H9 (cell line): Measurements from ENCODE around the gene VPS13A. TPM values are rescaled to one million over a fixed set of nuclear protein-coding genes. Genes with fewer than 3 reads are reported as not detected.

ENCODE experiments used
- DNase-seq: peaks from one replicate; pipeline ENCODE4 v3.0.0-alpha.2; 2017
- H2AFZ ChIP-seq: one replicate; pipeline ENCODE4 v1.6.1; 2013; ENCODE audit warnings: mild to moderate bottlenecking, low read length, control low read depth, moderate library complexity
- H2AK5ac ChIP-seq: 2 replicates; pipeline ENCODE4 v1.6.1; 2013; ENCODE audit warnings: low read length, control low read depth, mixed read lengths; ENCODE audit not compliant: insufficient read length
- H2BK120ac ChIP-seq: one replicate; pipeline ENCODE4 v1.6.1; 2013; ENCODE audit warnings: low read depth, mild to moderate bottlenecking, low read length, control low read depth, inconsistent platforms; ENCODE audit not compliant: poor library complexity, severe bottlenecking
- H2BK12ac ChIP-seq: 2 replicates; pipeline ENCODE4 v1.6.1; 2013; ENCODE audit warnings: low read length, control low read depth, mixed read lengths, low read depth; ENCODE audit not compliant: insufficient read length
- H2BK15ac ChIP-seq: 2 replicates; pipeline ENCODE4 v1.6.1; 2013; ENCODE audit warnings: low read depth, low read length, control low read depth
- H2BK20ac ChIP-seq: one replicate; pipeline ENCODE4 v1.6.1; 2013; ENCODE audit warnings: low read depth, mild to moderate bottlenecking, low read length, control low read depth, inconsistent platforms; ENCODE audit not compliant: poor library complexity, severe bottlenecking
- H2BK5ac ChIP-seq: 2 replicates; pipeline ENCODE4 v1.6.1; 2013; ENCODE audit warnings: low read length, control low read depth, mixed read lengths; ENCODE audit not compliant: insufficient read length
- H3K14ac ChIP-seq: 2 replicates; pipeline ENCODE4 v1.6.1; 2013; ENCODE audit warnings: low read length, control low read depth; ENCODE audit not compliant: insufficient read depth
- H3K18ac ChIP-seq: 2 replicates; pipeline ENCODE4 v1.6.1; 2013; ENCODE audit warnings: low read depth, mild to moderate bottlenecking, mixed read lengths, low read length, control low read depth; ENCODE audit not compliant: insufficient read length
- H3K23ac ChIP-seq: 2 replicates; pipeline ENCODE4 v1.6.1; 2013; ENCODE audit warnings: low read length, control low read depth, mixed read lengths, low read depth; ENCODE audit not compliant: insufficient read length
- H3K23me2 ChIP-seq: 2 replicates; pipeline ENCODE4 v1.6.1; 2013; ENCODE audit warnings: low read depth, mild to moderate bottlenecking, mixed read lengths, low read length, control low read depth; ENCODE audit not compliant: insufficient read length, poor library complexity, severe bottlenecking
- H3K27ac ChIP-seq: 2 replicates; pipeline ENCODE4 v1.5.1; 2013; ENCODE audit warnings: low read length, control low read depth, mixed read lengths, low read depth; ENCODE audit not compliant: insufficient read length
- H3K27me3 ChIP-seq: 2 replicates; pipeline ENCODE4 v1.6.1; 2013; ENCODE audit warnings: low read length, control low read depth, inconsistent platforms; ENCODE audit not compliant: insufficient read depth
- H3K4ac ChIP-seq: 2 replicates; pipeline ENCODE4 v1.6.1; 2013; ENCODE audit warnings: low read depth, mild to moderate bottlenecking, control low read depth, inconsistent platforms, low read length, moderate library complexity
- H3K4me1 ChIP-seq: 2 replicates; pipeline ENCODE4 v1.6.1; 2013; ENCODE audit warnings: low read length, control low read depth, inconsistent platforms; ENCODE audit not compliant: insufficient read depth
- H3K4me2 ChIP-seq: 2 replicates; pipeline ENCODE4 v1.6.1; 2013; ENCODE audit warnings: low read length, control low read depth, mixed read lengths; ENCODE audit not compliant: insufficient read length, insufficient read depth
- H3K56ac ChIP-seq: 2 replicates; pipeline ENCODE4 v1.6.1; 2013; ENCODE audit warnings: low read depth, mild to moderate bottlenecking, mixed read lengths, low read length, control low read depth; ENCODE audit not compliant: insufficient read length
- H3K79me1 ChIP-seq: 2 replicates; pipeline ENCODE4 v1.6.1; 2013; ENCODE audit warnings: low read depth, mild to moderate bottlenecking, moderate library complexity, low read length, control low read depth, inconsistent platforms; ENCODE audit not compliant: insufficient read depth, poor library complexity, severe bottlenecking
- H3K79me2 ChIP-seq: 2 replicates; pipeline ENCODE4 v1.6.1; 2013; ENCODE audit warnings: low read length, control low read depth, inconsistent platforms; ENCODE audit not compliant: insufficient read depth
- H3K9ac ChIP-seq: 2 replicates; pipeline ENCODE4 v1.6.1; 2013; ENCODE audit warnings: low read length, control low read depth, mixed read lengths; ENCODE audit not compliant: insufficient read length; ENCODE audit errors: extremely low read depth
- H3K9me3 ChIP-seq: one replicate; pipeline ENCODE4 v1.6.1; 2013; ENCODE audit warnings: low read depth, low read length, inconsistent platforms; ENCODE audit not compliant: control insufficient read depth
- H3T11ph ChIP-seq: one replicate; pipeline ENCODE4 v1.6.1; 2013; ENCODE audit warnings: mild to moderate bottlenecking, low read length, control low read depth, inconsistent platforms
- H4K20me1 ChIP-seq: one replicate; pipeline ENCODE4 v1.6.1; 2013; ENCODE audit not compliant: control insufficient read depth, insufficient read length, insufficient read depth
- H4K5ac ChIP-seq: 2 replicates; pipeline ENCODE4 v1.6.1; 2013; ENCODE audit warnings: low read depth, mild to moderate bottlenecking, mixed read lengths, low read length, control low read depth; ENCODE audit not compliant: insufficient read length
- H4K8ac ChIP-seq: replicated peaks from 2 replicates; pipeline ENCODE4 v1.6.1; 2013; ENCODE audit warnings: low read length, control low read depth, mixed read lengths, low read depth; ENCODE audit not compliant: insufficient read length
- H4K91ac ChIP-seq: 2 replicates; pipeline ENCODE4 v1.6.1; 2013; ENCODE audit warnings: low read depth, mild to moderate bottlenecking, moderate library complexity, mixed read lengths, low read length, control low read depth; ENCODE audit not compliant: insufficient read length
- H3K27ac Mint-ChIP-seq, 3 experiments: 2 replicates in 2 of 3; 3 replicates in 1 of 3; pipeline ENCODE4 v1.8.0; 2020 to 2021; ENCODE audit warnings: mixed read lengths in 3 of 3, mild to moderate bottlenecking in 1 of 3, moderate library complexity in 1 of 3
- H3K27me3 Mint-ChIP-seq: 2 replicates; pipeline ENCODE4 v1.8.0; 2021; ENCODE audit warnings: low read depth, mild to moderate bottlenecking, moderate library complexity, mixed read lengths
- H3K36me3 Mint-ChIP-seq, 3 experiments: 2 replicates in 2 of 3; 3 replicates in 1 of 3; pipeline ENCODE4 v1.8.0; 2020 to 2021; ENCODE audit warnings: low read depth in 3 of 3, mixed read lengths in 3 of 3; ENCODE audit not compliant: insufficient read depth in 1 of 3
- H3K4me1 Mint-ChIP-seq, 2 experiments: 2 replicates each; pipeline ENCODE4 v1.8.0; 2020; ENCODE audit warnings: mixed read lengths in 2 of 2
- H3K4me3 Mint-ChIP-seq, 2 experiments: 2 replicates in 1 of 2; 3 replicates in 1 of 2; pipeline ENCODE4 v1.8.0; 2020 to 2021; ENCODE audit warnings: mild to moderate bottlenecking in 2 of 2, mixed read lengths in 2 of 2, moderate library complexity in 1 of 2
- H3K9me3 Mint-ChIP-seq, 2 experiments: 2 replicates in 1 of 2; 3 replicates in 1 of 2; pipeline ENCODE4 v1.8.0; 2020; ENCODE audit warnings: mild to moderate bottlenecking in 2 of 2, mixed read lengths in 2 of 2, moderate library complexity in 1 of 2
- CTCF ChIP-seq: fragments of 200-600 bp; sonication (generic); conservative IDR thresholded peaks from 3 replicates; pipeline ENCODE4 v1.8.0; 2021; ENCODE audit warnings: antibody characterized with exemption, mild to moderate bottlenecking
- total RNA-seq: library from RNA; stranded (reverse); gene quantifications from 2 replicates; pipeline ENCODE4 v1.2.1, GENCODE V29; 2021

Gene VPS13A
- total RNA-seq, 1 experiment from 2014 or later, result 34.0 TPM

DNA sequence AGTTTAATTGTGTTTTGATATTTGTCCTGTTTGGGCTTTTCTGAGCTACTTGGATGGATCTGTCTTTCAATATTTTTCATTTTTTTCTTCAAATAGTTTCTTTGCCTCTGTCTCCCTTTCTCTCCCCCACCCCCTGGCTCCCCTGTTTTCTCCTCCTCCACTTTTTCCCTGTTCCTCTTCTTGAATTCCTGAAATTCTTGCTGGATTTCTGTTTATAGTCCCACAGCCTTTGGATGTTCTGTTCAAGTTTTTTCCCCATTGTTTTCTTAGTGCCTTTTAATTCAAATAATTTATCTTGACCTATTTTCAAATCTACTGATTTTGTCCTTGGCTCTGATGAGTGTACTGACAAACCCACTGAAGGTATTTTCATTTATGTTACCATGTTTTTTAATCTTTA, 113.0 kb downstream of the VPS13A start:
- Histone ChIP-seq H3K4ac (no peak overlapping the region), H2BK120ac (no peak overlapping the region)

More for the DNA sequence above, 113.0 kb downstream of the VPS13A start:
- H3K4me1 ChIP-seq, result peaks cover 12% of the 10 kb centered on the region
- H3K9me3 ChIP-seq, result no peaks in the 10 kb centered on the region
- no peak overlapping the region for H3K18ac ChIP-seq
- H3K9ac ChIP-seq, result no peak overlapping the region
- no peaks in the 10 kb centered on the region for H3K79me2 ChIP-seq
- no peak overlapping the region for H2AK5ac ChIP-seq
- H3K56ac ChIP-seq, result no peak overlapping the region
- no peak overlapping the region for H2BK5ac ChIP-seq
- no peaks in the 10 kb centered on the region for H3K79me1 ChIP-seq
- no peak overlapping the region for H3T11ph ChIP-seq
- H2BK20ac ChIP-seq, result no peak overlapping the region
- Mint-ChIP-seq H3K36me3 (peaks cover 14 to 23% (median 21%) of the 10 kb centered on the region in 3 experiments), H3K4me1 (peaks cover 20 to 23% of the 10 kb centered on the region in 2 experiments), H3K4me3 (no peak overlapping the region), H3K27ac (peak overlapping the region; percentile 12 to 80 (median 41); a peak in 5 of 7 replicates), H3K9me3 (peaks cover 5 to 6% of the 10 kb centered on the region in 2 experiments; a peak in 4 of 5 replicates), H3K27me3 (no peaks in the 10 kb centered on the region)
- no peak overlapping the region for H3K23ac ChIP-seq
- TF ChIP-seq CTCF, result no peak
- H3K27ac ChIP-seq, result no peak overlapping the region
- H2BK12ac ChIP-seq, result no peak overlapping the region
- no peak overlapping the region for H3K14ac ChIP-seq
- H3K4me2 ChIP-seq, result no peak overlapping the region
- no peak overlapping the region for H4K8ac ChIP-seq
- H4K91ac ChIP-seq, result no peak overlapping the region
- H2AFZ ChIP-seq, result no peak overlapping the region
- H3K23me2 ChIP-seq, result no peaks in the 10 kb centered on the region
- no peak for DNase-seq
- no peak overlapping the region for H4K5ac ChIP-seq
- no peaks in the 10 kb centered on the region for H3K27me3 ChIP-seq
- no peak overlapping the region for H2BK15ac ChIP-seq
- H4K20me1 ChIP-seq, result no peaks in the 10 kb centered on the region
